Esophagus squamous epithelium (tissue), 5 donors: ENCODE results near the gene PTPRD. TPM values are rescaled to one million over a fixed set of nuclear protein-coding genes. Genes with fewer than 3 reads are reported as not detected.

Experiments used
- DNase-seq: peaks from one replicate; lab custom pipeline; 2025; lab: John Stamatoyannopoulos, UW
- H3K27ac ChIP-seq, 4 donors: fragments of 200-600 bp; sonication (generic); one replicate each; pipeline ENCODE4 v1.5.1; 2016 to 2019; ENCODE audit warnings: mild to moderate bottlenecking in 1 of 4
- H3K27me3 ChIP-seq, 4 donors: fragments of 200-600 bp; sonication (generic); 1 replicate in 3 of 4; 2 replicates in 1 of 4; pipeline versions ENCODE4 v1.5.1 to v1.6.0; 2017 to 2021; ENCODE audit warnings: antibody characterized with exemption in 1 of 4
- H3K36me3 ChIP-seq, 3 donors: fragments of 200-600 bp; sonication (generic); one replicate each; pipeline ENCODE4 v1.5.1; 2016 to 2019
- H3K4me1 ChIP-seq, 3 donors: fragments of 200-600 bp; sonication (generic); one replicate each; pipeline ENCODE4 v1.5.1; 2017 to 2019
- H3K4me3 ChIP-seq, 4 donors: fragments of 200-600 bp; sonication (generic); 1 replicate in 3 of 4; 2 replicates in 1 of 4; pipeline ENCODE4 v1.5.1; 2016 to 2019; ENCODE audit warnings: mild to moderate bottlenecking in 2 of 4, moderate library complexity in 1 of 4
- H3K9me3 ChIP-seq, 3 donors: fragments of 200-600 bp; sonication (generic); one replicate each; pipeline ENCODE4 v1.5.1; 2016 to 2019
- POLR2A ChIP-seq, 4 donors: fragments of 450-650 bp; IDR thresholded peaks; one replicate each; pipeline ENCODE4 v1.6.1; 2017; ENCODE audit warnings: antibody characterized with exemption in 4 of 4, mild to moderate bottlenecking in 4 of 4, moderate library complexity in 3 of 4
- WGBS, 2 donors: methylation state at CpG; one replicate each; pipeline ENCODE4 v1.1.5; 2018; 5-methylcytosine and 5-hydroxymethylcytosine counted together
- intact Hi-C: fragments of 100-400 bp; cut with DNase I; formaldehyde crosslinking; loops from one replicate; pipeline ENCODE4 v1.15.0; 2022
- total RNA-seq, 4 donors: library from RNA; depleted of rRNA; stranded (reverse); fragments of >200 nt; gene quantifications; one replicate each; pipeline ENCODE4 v1.1.0, GENCODE V29; 2016
- TF ChIP-seq, protein P1 (sequence below), 6 experiments: fragments of 450-650 bp in 4 of 6; fragments of 200-600 bp in 2 of 6; sonication (generic) in 2 of 6; IDR thresholded peaks; one replicate each; pipeline ENCODE4 v1.5.1; 2016 to 2019; ENCODE audit warnings: antibody characterized with exemption in 6 of 6, mild to moderate bottlenecking in 4 of 6, moderate library complexity in 4 of 6
- donor health status: DM: yes; HTN: yes; CAD: no.

Gene PTPRD
- total RNA-seq, 4 donors from 2014 or later, result 0.23 to 16.3 (median 6.6) TPM

DNA sequence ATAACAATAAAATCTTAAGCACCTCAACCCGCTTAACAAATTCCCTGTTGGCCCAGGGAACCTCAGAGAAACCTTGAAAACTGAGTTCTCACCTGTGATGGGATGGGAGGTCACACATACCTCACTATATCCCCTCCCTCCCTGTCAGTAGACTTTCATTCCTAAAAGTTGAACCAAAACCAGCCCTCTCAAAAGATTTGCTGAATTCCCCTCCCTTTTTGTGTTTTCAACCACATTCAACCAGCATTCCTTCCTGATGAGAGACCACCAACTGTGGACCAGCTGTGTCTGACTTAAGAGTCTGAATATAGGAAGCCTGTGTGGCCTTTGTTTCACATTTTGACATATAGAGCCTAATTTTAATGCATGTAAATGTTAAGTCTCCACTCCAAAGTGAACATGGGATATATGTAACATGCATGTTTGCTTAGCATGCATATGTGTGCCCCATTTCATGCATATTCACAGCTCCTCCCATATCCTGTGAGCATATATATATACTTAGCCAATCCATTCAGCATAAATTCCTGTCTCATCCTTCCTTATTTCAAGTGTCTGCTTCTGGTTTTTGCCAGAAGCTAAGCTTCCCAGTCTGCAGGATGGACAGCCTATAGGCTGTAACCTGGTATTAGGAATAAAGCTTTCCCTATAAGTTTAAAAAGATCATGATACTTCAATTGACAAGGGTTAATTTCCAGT lies 604.6 kb downstream of the PTPRD start:
- Histone ChIP-seq H3K9me3 (no peaks in the 10 kb centered on the region), H3K27me3 (no peaks in the 10 kb centered on the region), H3K4me1 (no peaks in the 10 kb centered on the region), H3K36me3 (no peaks in the 10 kb centered on the region), H3K4me3 (no peak overlapping the region), H3K27ac (no peak overlapping the region)
- DNase-seq, result no peak
- intact Hi-C loops, result no loop called here
- WGBS, 2 donors, result 39 to 63% methylated on average over 1 of the region's 1 CpG
- TF ChIP-seq POLR2A (IDR thresholded peaks at IDR 0.05), result no peak
- TF ChIP-seq, protein P1, sequence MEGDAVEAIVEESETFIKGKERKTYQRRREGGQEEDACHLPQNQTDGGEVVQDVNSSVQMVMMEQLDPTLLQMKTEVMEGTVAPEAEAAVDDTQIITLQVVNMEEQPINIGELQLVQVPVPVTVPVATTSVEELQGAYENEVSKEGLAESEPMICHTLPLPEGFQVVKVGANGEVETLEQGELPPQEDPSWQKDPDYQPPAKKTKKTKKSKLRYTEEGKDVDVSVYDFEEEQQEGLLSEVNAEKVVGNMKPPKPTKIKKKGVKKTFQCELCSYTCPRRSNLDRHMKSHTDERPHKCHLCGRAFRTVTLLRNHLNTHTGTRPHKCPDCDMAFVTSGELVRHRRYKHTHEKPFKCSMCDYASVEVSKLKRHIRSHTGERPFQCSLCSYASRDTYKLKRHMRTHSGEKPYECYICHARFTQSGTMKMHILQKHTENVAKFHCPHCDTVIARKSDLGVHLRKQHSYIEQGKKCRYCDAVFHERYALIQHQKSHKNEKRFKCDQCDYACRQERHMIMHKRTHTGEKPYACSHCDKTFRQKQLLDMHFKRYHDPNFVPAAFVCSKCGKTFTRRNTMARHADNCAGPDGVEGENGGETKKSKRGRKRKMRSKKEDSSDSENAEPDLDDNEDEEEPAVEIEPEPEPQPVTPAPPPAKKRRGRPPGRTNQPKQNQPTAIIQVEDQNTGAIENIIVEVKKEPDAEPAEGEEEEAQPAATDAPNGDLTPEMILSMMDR (IDR thresholded peaks at IDR 0.05), result no peak

DNA sequence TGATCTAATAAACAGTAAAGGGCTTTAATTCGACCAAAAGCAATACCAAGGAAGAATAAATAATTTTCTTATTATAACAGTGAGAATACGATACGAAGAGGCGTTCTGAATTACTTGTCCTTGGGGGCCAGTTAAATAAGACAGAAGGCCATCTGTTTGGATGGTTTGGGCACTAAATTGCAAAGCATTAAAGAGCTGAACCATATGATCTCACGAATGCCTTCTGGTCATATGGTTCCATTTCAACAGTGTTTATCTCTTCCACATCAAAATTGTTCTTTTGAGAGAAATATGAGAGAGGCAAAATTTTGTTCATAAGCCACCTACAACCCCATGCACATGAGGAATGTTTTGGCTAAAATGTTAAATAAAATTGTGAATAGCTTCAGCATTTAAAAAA lies 605.4 kb downstream of the PTPRD start:
- Histone ChIP-seq H3K27me3 (no peaks in the 10 kb centered on the region), H3K4me3 (no peak overlapping the region), H3K4me1 (no peaks in the 10 kb centered on the region), H3K27ac (no peak overlapping the region), H3K9me3 (no peaks in the 10 kb centered on the region), H3K36me3 (no peaks in the 10 kb centered on the region)
- 67 to 78% methylated on average over 5 of the region's 5 CpGs for WGBS, 2 donors
- intact Hi-C loops, result no loop called here
- DNase-seq, result no peak
- no peak for TF ChIP-seq POLR2A (IDR thresholded peaks at IDR 0.05)
- TF ChIP-seq, protein P1 (IDR thresholded peaks at IDR 0.05), result no peak

DNA sequence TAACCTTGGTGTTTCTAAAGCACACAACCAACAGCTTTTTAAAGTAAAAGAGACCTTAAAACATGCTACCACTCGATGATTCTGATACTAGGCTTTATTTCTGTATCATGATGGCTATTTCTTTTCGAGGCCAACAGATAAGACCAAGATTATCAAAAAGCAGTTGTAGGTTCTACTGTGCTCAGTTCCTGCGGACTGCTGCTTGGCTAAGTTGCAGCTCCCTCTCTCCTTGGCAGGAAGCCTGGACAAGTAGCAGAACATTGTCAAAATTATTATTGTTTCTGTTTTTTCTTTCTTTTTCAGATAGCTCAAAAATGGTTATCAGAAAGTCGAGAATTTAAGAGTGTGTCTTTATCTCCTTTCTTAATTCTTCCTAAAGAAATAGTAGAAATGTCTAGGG lies 607.6 kb downstream of the PTPRD start:
- Histone ChIP-seq H3K4me3 (no peak overlapping the region), H3K9me3 (no peaks in the 10 kb centered on the region), H3K27ac (no peak overlapping the region), H3K4me1 (no peaks in the 10 kb centered on the region), H3K36me3 (no peaks in the 10 kb centered on the region), H3K27me3 (no peaks in the 10 kb centered on the region)
- intact Hi-C loops, result no loop called here
- WGBS, 2 donors, result 26 to 37% methylated on average over 4 of the region's 4 CpGs
- DNase-seq, result no peak
- no peak for TF ChIP-seq POLR2A (IDR thresholded peaks at IDR 0.05)
- TF ChIP-seq, protein P1 (IDR thresholded peaks at IDR 0.05), result no peak

DNA sequence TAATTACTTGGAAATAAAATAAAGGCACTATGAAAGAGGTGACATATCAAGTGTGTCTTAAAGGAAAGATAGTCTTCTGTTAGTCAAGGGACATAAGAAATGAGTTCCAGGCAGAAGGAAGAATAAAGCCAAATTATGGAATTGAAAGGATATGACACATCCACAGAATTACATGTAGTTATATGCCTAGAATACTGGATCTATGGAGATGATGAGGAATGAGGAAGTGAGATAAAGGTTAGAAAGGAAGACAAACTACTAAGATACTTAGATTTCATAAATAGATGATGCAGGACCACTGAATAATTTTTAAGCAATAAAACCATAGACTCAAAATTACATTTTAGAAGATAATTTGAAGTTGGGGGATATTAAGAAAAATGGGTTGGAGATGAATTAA lies 609.8 kb downstream of the PTPRD start:
- intact Hi-C loops, result no loop called here
- no peak for DNase-seq
- TF ChIP-seq, protein P1 (IDR thresholded peaks at IDR 0.05), result no peak
- TF ChIP-seq POLR2A (IDR thresholded peaks at IDR 0.05), result no peak
- Histone ChIP-seq H3K27ac (no peak overlapping the region), H3K36me3 (no peaks in the 10 kb centered on the region), H3K27me3 (no peaks in the 10 kb centered on the region), H3K9me3 (no peaks in the 10 kb centered on the region), H3K4me3 (no peak overlapping the region), H3K4me1 (no peaks in the 10 kb centered on the region)

DNA sequence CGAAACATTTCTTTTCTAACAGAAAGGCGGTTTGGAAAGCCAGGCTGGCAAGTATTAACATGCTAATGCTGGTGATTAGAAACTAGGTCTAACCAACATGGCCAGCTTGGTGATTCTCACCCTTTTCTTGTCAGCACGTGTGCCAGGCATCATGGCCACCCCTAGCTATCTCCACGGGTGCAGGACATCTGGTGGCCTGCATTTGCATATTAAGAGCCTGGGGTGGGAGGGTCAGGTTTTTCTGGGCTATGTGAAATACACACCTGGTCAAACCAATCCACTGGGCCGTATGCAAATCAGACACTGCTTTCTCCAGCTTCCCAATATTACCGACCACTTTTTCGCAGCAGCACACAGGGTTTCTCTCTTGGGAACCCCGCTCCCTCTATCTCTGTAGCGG lies 612.1 kb downstream of the PTPRD start:
- H3K9me3 ChIP-seq, result no peaks in the 10 kb centered on the region
- H3K4me3 ChIP-seq, result no peak overlapping the region
- H3K27me3 ChIP-seq, result no peaks in the 10 kb centered on the region
- H3K4me1 ChIP-seq, result no peaks in the 10 kb centered on the region
- DNase-seq, result no peak
- WGBS, 2 donors, result 78 to 83% methylated on average over 9 of the region's 9 CpGs
- intact Hi-C loops, result no loop called here
- H3K36me3 ChIP-seq, result no peaks in the 10 kb centered on the region
- no peak overlapping the region for H3K27ac ChIP-seq
- TF ChIP-seq POLR2A (IDR thresholded peaks at IDR 0.05), result no peak
- TF ChIP-seq, protein P1 (IDR thresholded peaks at IDR 0.05), result no peak
